OCI-LY3 (cell line): ENCODE data around the gene MGME1.
"Not testable (repeated sequence)": the region's sequence is repeated elsewhere in the genome, so short reads cannot be mapped to it uniquely, and the experiment has no call there.

Experiments
- EZH2phosphoT487 ChIP-seq: fragments of 200-600 bp; shearing (Covaris generic); IDR thresholded peaks from 2 replicates; pipeline ENCODE4 v1.6.1; 2018; ENCODE audit warnings: antibody characterized with exemption, mixed run types, low read depth
- TF ChIP-seq, protein P1 (sequence below): fragments of 200-600, 300-600 bp; sonication (generic); IDR thresholded peaks from 2 replicates; pipeline ENCODE4 v1.5.1; 2014; ENCODE audit warnings: antibody characterized with exemption, low read length, low read depth

DNA sequence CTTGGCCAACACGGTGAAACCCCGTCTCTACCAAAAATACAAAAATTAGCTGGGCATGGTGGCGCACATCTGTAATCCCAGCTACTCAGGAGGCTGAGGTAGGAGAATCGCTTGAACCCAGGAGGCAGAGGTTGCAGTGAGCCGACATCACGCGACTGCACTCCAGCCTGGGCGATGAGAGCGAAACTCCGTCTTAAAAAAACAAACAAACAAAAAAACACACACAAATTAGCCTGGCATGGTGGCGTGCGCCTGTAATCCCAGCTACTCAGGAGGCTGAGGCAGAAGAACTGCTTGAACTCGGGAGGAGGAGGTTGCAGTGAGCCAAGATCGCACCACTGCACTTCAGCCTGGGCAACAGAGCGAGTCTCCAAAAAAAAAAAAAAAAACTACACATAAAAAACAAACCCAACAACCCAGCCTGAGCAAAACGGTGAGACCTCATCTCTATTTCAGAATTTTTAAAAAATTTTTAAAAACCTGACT, 8.4 kb upstream of the MGME1 start:
- TF ChIP-seq, protein P1, sequence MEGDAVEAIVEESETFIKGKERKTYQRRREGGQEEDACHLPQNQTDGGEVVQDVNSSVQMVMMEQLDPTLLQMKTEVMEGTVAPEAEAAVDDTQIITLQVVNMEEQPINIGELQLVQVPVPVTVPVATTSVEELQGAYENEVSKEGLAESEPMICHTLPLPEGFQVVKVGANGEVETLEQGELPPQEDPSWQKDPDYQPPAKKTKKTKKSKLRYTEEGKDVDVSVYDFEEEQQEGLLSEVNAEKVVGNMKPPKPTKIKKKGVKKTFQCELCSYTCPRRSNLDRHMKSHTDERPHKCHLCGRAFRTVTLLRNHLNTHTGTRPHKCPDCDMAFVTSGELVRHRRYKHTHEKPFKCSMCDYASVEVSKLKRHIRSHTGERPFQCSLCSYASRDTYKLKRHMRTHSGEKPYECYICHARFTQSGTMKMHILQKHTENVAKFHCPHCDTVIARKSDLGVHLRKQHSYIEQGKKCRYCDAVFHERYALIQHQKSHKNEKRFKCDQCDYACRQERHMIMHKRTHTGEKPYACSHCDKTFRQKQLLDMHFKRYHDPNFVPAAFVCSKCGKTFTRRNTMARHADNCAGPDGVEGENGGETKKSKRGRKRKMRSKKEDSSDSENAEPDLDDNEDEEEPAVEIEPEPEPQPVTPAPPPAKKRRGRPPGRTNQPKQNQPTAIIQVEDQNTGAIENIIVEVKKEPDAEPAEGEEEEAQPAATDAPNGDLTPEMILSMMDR: not testable (repeated sequence)
- not testable (repeated sequence) for TF ChIP-seq EZH2phosphoT487
